GM19452 (cell line): ENCODE results near the gene MATN4.
"Not testable (repeated sequence)": the region's sequence is repeated elsewhere in the genome, so short reads cannot be mapped to it uniquely, and the experiment has no call there.

ENCODE experiments used
- ATAC-seq: cut with Tn5 transposase; IDR thresholded peaks from one replicate; pipeline ENCODE4 v1.9.1; 2021; ENCODE audit not compliant: unreplicated experiment

Gene MATN4

GRCh38 chr20:45308117-45308778 lies at the start of gene MATN4:
Gene MATN4 (minus strand): TSS chr20:45308299. CDS start chr20:45305582, 2,717 bp downstream.
- no peak for ATAC-seq

GRCh38 chr20:45355209-45356084 lies 47.3 kb upstream of the MATN4 start:
- no peak for ATAC-seq

GRCh38 chr20:45354423-45355208 lies 46.5 kb upstream of the MATN4 start:
- no peak for ATAC-seq

GRCh38 chr20:45353746-45354145 lies 45.6 kb upstream of the MATN4 start:
- no peak for ATAC-seq

GRCh38 chr20:45352729-45353128 lies 44.6 kb upstream of the MATN4 start:
- ATAC-seq = no peak

- ATAC-seq = not testable (repeated sequence)
Measured at GRCh38 chr20:45350795-45351194, 42.7 kb upstream of the MATN4 start.

GRCh38 chr20:45350217-45350616 lies 42.1 kb upstream of the MATN4 start:
- no peak for ATAC-seq

- no peak for ATAC-seq
Measured at GRCh38 chr20:45347936-45348778, 40.1 kb upstream of the MATN4 start, which contains the start of gene SDC4. Gene SDC4 (minus strand): TSS chr20:45348424. CDS start chr20:45348384, 40 bp downstream.

- no peak for ATAC-seq
Measured at GRCh38 chr20:45347297-45347935, 39.3 kb upstream of the MATN4 start.

- ATAC-seq = no peak
Measured at GRCh38 chr20:45346851-45347250, 38.8 kb upstream of the MATN4 start.

GRCh38 chr20:45346291-45346718 lies 38.2 kb upstream of the MATN4 start:
- no peak for ATAC-seq

- no peak for ATAC-seq
Measured at GRCh38 chr20:45345104-45345936, 37.2 kb upstream of the MATN4 start.

GRCh38 chr20:45344168-45344860 lies 36.2 kb upstream of the MATN4 start:
- no peak for ATAC-seq

- no peak for ATAC-seq
Measured at GRCh38 chr20:45343532-45344167, 35.6 kb upstream of the MATN4 start.

GRCh38 chr20:45342855-45343531 lies 34.9 kb upstream of the MATN4 start:
- ATAC-seq = no peak

GRCh38 chr20:45341939-45342854 lies 34.1 kb upstream of the MATN4 start:
- no peak for ATAC-seq
